Panc1 (cell line): ENCODE data around the gene ACOX3. TPM values are rescaled to one million over a fixed set of nuclear protein-coding genes. Genes with fewer than 3 reads are reported as not detected.

Experiments
- ATAC-seq: fragments of 200-7000 bp; cut with Tn5 transposase; 2 replicates; pipeline ENCODE4 v1.9.1; 2020; ENCODE audit warnings: mild to moderate bottlenecking, moderate library complexity
- BruUV-seq: library from RNA; stranded (reverse); fragments of 400-500 nt; replicated peaks from 2 replicates; lab custom pipeline; 2021; lab: Mats Ljungman, UMichigan
- CTCF ChIA-PET: fragments of 300-600 bp; sonication (Branson Sonifier 250); formaldehyde crosslinking; loops from one replicate; lab custom pipeline; 2022; ENCODE audit warnings: antibody characterized with exemption; lab: Charles Lee
- POLR2A ChIA-PET: fragments of 300-600 bp; sonication (Branson Sonifier 250); formaldehyde crosslinking; loops from one replicate; lab custom pipeline; 2022; ENCODE audit warnings: antibody characterized with exemption; lab: Charles Lee
- DNase-seq: peaks from one replicate; pipeline ENCODE4 v3.0.0-alpha.2; 2010; ENCODE audit warnings: low read depth, low spot score
- H3K27ac ChIP-seq: 2 replicates; pipeline ENCODE4 v1.5.1; 2011; ENCODE audit warnings: mild to moderate bottlenecking, low read length, inconsistent platforms
- H3K27me3 ChIP-seq: fragments of 200-500 bp; sonication (Bioruptor generic); 2 replicates; pipeline ENCODE4 v1.6.0; 2014; ENCODE audit warnings: low read length, inconsistent platforms; ENCODE audit not compliant: control insufficient read depth, insufficient read depth
- H3K36me3 ChIP-seq: fragments of 200-500 bp; sonication (Bioruptor generic); 2 replicates; pipeline ENCODE4 v1.5.1; 2014; ENCODE audit warnings: inconsistent platforms, mild to moderate bottlenecking, low read length, moderate library complexity; ENCODE audit not compliant: control insufficient read depth, insufficient read depth
- H3K4me1 ChIP-seq: 2 replicates; pipeline ENCODE4 v1.5.1; 2011; ENCODE audit warnings: inconsistent platforms, mild to moderate bottlenecking, low read length, moderate library complexity; ENCODE audit not compliant: control insufficient read depth, insufficient read depth
- H3K4me3 ChIP-seq, 2 experiments: 2 replicates each; pipeline ENCODE4 v1.5.1; 2011 to 2012; ENCODE audit warnings: low read depth in 2 of 2, low read length in 2 of 2, mild to moderate bottlenecking in 2 of 2, inconsistent platforms in 1 of 2, moderate library complexity in 1 of 2
- H3K9me3 ChIP-seq: fragments of 200-500 bp; sonication (Bioruptor generic); 2 replicates; pipeline ENCODE4 v1.5.1; 2014; ENCODE audit warnings: low read depth, mild to moderate bottlenecking, inconsistent platforms, low read length, moderate library complexity; ENCODE audit not compliant: control insufficient read depth, insufficient read depth
- CTCF ChIP-seq: fragments of 450-650 bp; IDR thresholded peaks from 2 replicates; pipeline ENCODE4 v1.5.1; 2017; ENCODE audit warnings: mild to moderate bottlenecking
- POLR2AphosphoS5 ChIP-seq: IDR thresholded peaks from 2 replicates; pipeline ENCODE4 v1.6.1; 2012; ENCODE audit warnings: mild to moderate bottlenecking, low read depth, low read length, moderate library complexity
- REST ChIP-seq, 2 experiments: IDR thresholded peaks; 2 replicates each; pipeline ENCODE4 v1.6.1; 2011 to 2012; ENCODE audit warnings: low read depth in 2 of 2, control low read depth in 1 of 2, low read length in 1 of 2, mild to moderate bottlenecking in 1 of 2, moderate library complexity in 1 of 2; ENCODE audit not compliant: insufficient read depth in 1 of 2
- SIN3A ChIP-seq: IDR thresholded peaks from 2 replicates; pipeline ENCODE4 v1.6.1; 2012; ENCODE audit warnings: low read depth, mild to moderate bottlenecking, low read length, moderate library complexity, borderline replicate concordance; ENCODE audit not compliant: insufficient read depth
- TCF7L2 ChIP-seq: IDR thresholded peaks from 2 replicates; pipeline ENCODE4 v1.6.1; 2011; ENCODE audit warnings: mild to moderate bottlenecking, low read depth, low read length, inconsistent platforms
- in situ Hi-C: cut with HindIII; loops from 2 replicates; pipeline ENCODE4 v1.10.0; 2016; ENCODE audit warnings: low sequenced_read_pairs, low pct_unique_long_range_greater_than_20kb
- intact Hi-C: fragments of 100-400 bp; cut with micrococcal nuclease; formaldehyde crosslinking; loops from one replicate; pipeline ENCODE4 v1.10.0; 2022; ENCODE audit not compliant: unreplicated experiment
- total RNA-seq: library from RNA; stranded (reverse); gene quantifications from one replicate; pipeline ENCODE4 v1.2.1, GENCODE V29; 2021; ENCODE audit not compliant: unreplicated experiment

ACOX3 gene
- total RNA-seq, 1 experiment from 2014 or later: 15.4 TPM

- no peak for ATAC-seq
- in situ Hi-C loops (no loop called here), intact Hi-C loops (no loop called here)
- H3K4me1 ChIP-seq: no peaks in the 10 kb centered on the region
- DNase-seq: no peak
- no peak overlapping the region for H3K4me3 ChIP-seq
- BruUV-seq: no TSS peak
- H3K27ac ChIP-seq: no peak overlapping the region
- POLR2A ChIA-PET: no interaction called here
- CTCF ChIA-PET: no interaction called here
- H3K9me3 ChIP-seq: no peaks in the 10 kb centered on the region
- H3K27me3 ChIP-seq: no peaks in the 10 kb centered on the region
- TF ChIP-seq REST (IDR thresholded peaks at IDR 0.05; ENCODE audit: insufficient read depth in 1 of 2, low read depth in 2 of 2, low read length in 1 of 2): no peak
- no peak for TF ChIP-seq CTCF
- TF ChIP-seq POLR2AphosphoS5: no peak
- no peak for TF ChIP-seq TCF7L2
- TF ChIP-seq SIN3A: no peak
- no peaks in the 10 kb centered on the region for H3K36me3 ChIP-seq
Observed at GRCh38 chr4:8398347-8398746, 42.2 kb downstream of the ACOX3 start.

- in situ Hi-C loops (no loop called here), intact Hi-C loops (no loop called here)
- DNase-seq (no peak), ATAC-seq (no peak)
- Histone ChIP-seq H3K36me3 (no peaks in the 10 kb centered on the region), H3K9me3 (no peaks in the 10 kb centered on the region), H3K27me3 (no peaks in the 10 kb centered on the region), H3K4me1 (no peaks in the 10 kb centered on the region), H3K27ac (no peak overlapping the region), H3K4me3 (no peak overlapping the region)
- TF ChIP-seq CTCF: no peak
- TF ChIP-seq POLR2AphosphoS5: no peak
- TF ChIP-seq SIN3A: no peak
- TF ChIP-seq REST (IDR thresholded peaks at IDR 0.05; ENCODE audit: insufficient read depth in 1 of 2, low read depth in 2 of 2, low read length in 1 of 2): no peak
- no peak for TF ChIP-seq TCF7L2
- CTCF ChIA-PET: no interaction called here
- no TSS peak for BruUV-seq
- POLR2A ChIA-PET: interaction anchor here (0.7 kb wide), 1 partner anchor 126 kb away, joined by 10 read pairs; no protein-coding TSS in a partner anchor
Observed at GRCh38 chr4:8396762-8397406, 43.6 kb downstream of the ACOX3 start.
